GM18867 (cell line): ENCODE data around the gene HTATIP2.
"Not testable (repeated sequence)": the region's sequence is repeated elsewhere in the genome, so short reads cannot be mapped to it uniquely, and the experiment has no call there.

Experiments used
- ATAC-seq: cut with Tn5 transposase; IDR thresholded peaks from one replicate; pipeline ENCODE4 v1.9.1; 2021; ENCODE audit warnings: mild to moderate bottlenecking, moderate library complexity; ENCODE audit not compliant: unreplicated experiment

Gene HTATIP2

DNA sequence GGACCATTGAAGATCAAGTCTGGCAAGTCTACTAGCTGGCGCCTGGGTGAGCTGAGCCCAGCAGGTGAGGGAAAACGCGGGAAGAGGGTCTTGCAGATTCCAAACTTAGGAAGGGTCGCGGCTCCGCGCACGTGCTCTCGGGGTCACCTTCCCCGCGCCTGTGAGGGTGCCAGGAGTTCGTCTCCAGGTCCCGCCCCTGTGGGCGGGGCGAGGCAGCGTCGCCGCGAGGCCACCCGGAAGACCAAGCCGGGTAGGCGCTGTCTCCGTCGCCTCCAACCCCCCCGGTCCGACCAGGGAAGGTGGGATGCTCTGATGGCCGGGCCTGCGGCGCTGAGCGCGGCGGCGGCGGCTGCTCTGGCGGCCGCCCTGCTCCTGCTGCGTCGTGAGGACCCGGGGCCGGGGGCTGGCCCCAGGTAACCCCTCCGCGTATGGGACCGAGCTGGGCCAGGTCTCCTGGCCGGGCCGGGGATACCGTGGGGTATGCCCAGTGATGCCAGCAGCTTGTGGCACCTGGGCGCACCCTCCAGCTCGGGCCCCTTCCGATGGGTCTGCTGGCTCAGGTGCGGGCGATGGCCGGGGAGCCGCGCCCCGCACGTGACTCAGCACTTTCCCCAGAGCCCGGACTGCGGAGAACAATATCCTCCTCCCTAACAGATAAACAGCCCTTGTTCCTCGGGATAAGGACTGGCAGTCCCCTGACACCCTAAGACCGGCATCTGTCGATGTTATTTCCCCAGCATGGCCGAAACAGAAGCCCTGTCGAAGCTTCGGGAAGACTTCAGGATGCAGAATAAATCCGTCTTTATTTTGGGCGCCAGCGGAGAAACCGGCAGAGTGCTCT, at the start of gene HTATIP2:
Gene HTATIP2 (plus strand): TSS at position 215 of the 841 bp plus-strand sequence. CDS start 524 bp downstream, at position 739.
- peak; percentile 89 for ATAC-seq

DNA sequence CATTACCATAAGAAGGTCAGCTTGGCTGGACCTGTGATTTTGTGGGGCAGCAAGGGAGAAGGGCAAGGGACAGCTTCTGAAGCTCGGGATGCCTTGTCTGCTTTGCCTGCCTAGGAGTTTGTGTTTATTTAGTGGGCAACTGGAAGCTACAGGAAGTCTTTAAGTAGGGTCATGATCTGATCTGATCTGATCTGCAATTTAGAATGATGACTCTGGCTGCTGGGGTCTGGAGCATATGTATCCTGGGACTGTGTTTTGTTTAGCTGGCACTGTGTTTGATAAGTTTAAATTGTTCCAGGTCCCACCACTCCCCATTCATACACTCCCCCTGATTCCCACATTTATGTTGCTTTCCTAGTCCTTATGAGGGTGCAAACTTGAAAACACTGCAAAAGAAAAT, 47.7 kb upstream of the HTATIP2 start:
- ATAC-seq = no peak

DNA sequence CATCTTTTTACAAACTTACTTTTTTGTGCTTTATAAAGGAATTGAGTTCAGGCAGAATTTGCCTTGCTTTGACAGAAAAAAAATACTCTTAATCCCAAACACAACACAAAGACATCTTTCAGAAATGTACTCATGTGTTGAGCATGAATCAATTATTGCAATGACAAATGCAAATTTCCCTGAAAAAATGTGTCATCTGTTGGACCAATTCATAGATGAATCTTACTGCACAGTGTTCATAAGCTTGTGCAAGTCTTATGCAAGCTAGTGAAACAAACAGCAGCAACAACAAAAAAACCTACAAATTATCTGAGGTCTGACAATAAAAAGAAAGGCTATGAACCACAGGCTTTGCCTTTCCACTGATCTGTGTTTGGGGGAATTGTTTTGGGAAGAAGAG, 42.3 kb upstream of the HTATIP2 start:
- ATAC-seq = no peak

DNA sequence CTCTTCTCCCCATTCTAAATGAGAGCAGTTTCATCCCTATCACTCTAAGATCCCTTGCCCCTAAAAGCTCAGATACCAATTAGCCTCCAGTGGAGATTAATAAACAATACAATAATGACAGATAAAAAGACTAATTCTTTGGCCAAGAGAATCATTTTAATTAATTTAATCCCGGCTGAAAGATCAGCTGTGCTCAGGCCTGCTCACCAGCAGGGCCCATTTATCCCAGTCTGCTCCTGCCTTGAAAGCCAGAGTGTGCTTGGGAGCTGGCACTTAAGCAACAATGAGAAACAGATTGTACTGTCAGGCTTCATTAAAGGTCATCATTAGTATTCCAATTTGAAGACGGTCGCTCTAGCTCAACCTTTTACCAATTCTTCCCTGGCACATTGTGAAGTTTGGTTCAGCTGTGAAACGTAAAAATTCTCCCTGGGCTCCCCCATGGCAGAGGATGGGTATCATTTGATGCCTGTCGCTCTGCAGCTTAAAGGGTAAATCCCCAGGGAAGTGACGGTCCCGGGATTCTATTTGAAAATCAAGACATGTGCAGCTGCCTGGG, 36.1 kb upstream of the HTATIP2 start:
- ATAC-seq = no peak

DNA sequence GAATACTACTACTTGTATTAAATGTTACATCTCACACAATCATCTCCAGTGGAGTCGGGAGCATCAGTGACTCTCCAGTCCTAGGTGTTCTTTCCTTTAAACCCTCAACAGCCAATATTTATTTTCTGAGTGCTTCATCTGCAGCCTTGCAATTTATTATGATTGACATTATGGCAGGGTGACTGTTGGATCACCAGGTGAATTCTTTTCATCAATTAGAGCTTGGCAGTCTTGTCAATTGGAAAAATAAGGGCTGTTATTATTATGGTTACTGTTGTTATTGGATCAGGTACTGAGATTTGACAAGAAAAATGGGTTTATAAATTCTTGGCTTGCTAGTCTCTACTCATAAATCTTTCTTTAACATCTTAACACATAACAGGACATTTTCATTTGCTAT, 27.5 kb upstream of the HTATIP2 start:
- ATAC-seq = no peak

DNA sequence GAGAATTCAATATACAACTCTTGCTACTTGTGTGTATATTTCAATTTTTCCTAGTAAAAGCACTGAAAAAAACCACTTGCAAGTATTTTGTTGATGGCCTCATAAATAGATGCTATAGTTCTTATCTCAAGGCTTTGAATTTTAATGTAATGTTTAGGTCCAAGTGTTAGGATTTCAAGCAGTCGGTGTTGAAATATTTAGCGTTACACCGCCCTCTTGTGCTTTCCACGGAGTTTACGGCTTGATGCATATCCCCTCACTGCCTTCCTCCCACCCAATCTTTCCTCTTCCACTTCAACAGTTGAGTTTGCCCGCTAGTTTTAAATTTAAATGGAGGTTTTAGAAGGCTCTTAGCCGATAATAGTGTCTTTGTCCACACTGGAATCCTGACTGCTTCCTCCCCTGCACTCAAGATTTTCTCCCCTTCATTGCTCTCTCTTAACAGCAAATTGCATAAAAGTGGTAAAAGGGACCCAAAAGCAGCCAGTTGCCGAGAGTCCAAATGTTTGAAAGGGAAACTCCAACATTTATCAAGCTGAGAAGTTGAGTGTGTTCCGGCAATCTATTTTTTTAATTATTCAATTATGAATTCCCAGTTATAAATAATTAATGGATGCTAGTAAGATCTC, 25.9 kb upstream of the HTATIP2 start:
- ATAC-seq = no peak

DNA sequence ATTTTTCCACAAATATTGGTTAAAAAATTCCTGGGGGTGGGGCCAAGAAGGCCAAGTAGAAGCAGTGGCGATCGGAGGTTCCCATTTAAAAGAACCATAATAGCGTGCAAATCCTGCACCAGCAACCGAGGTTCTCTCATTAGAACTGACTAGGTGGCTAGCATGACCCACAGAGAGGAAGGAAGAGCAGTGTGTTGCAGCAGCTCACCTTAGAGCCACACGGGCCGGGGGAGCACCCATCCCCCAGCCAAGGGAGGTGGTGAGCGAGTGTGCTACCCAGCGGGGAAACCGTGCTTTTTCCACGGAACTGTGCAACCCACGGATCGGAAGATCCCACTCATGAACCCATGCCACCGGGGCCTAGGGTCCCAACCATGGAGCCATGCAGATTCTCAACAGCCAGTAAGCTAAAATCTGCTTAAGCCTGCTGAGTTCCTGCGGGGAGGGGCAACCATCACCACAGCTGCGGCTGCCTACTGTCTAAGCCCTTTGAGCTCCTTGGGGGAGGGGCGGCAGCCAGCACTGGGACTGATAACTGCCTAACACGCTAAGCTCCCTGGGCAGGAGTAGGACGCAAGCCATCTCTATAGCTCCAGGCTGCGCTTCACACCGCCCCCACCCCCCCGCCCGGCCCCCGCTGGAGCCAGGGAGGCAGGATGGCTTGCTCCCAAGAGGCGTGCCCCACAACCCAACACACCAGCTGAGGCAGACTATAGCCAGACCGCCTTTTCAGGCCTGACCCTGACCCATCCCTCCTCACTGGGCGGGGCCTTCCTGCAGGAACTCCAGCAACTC, 21.0 kb upstream of the HTATIP2 start:
- ATAC-seq = no peak

DNA sequence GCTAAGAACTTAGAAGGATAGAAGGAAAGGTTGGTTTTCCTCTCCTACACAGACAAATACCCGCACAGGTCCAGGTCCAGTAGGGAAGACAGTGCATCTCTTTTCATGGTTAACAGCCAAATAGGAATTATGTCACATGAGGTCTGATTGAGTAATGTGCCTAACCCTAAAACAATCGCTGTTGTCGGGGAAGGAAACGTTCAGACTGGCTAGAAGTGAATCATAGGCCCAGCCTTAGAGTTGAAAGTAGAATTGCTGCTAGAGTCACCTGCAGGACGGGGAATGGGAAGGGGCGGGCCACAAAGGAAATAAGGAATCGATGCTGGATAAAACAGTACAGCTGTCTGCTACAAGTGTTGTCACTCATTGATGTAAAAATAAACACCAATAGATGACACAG, 12.4 kb upstream of the HTATIP2 start:
- no peak for ATAC-seq

DNA sequence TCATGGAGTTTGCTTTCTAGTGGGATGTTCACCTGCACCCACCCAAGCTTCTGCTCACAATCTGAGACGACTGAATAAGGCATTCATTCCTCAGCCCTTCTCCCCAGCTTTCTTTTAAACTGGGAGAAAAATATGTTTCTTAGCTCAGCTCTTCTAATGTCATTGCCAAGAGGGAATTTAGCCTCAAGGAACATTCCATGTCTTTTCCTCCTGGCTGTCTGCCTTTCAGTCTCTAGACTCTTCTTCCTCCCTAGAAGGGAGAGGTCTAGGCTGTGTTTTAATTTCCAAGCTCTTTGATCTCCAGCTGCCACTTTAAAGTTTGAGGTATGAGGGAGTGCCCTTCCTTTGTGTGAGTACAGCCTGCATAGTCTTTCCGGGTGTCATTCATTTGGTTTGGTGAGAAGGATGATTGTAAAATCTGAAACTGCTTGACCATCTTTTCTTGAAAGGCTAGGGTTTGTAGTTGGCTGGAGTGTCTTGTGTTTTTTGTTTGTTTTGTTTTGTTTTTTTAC, 11.7 kb upstream of the HTATIP2 start:
- no peak for ATAC-seq

DNA sequence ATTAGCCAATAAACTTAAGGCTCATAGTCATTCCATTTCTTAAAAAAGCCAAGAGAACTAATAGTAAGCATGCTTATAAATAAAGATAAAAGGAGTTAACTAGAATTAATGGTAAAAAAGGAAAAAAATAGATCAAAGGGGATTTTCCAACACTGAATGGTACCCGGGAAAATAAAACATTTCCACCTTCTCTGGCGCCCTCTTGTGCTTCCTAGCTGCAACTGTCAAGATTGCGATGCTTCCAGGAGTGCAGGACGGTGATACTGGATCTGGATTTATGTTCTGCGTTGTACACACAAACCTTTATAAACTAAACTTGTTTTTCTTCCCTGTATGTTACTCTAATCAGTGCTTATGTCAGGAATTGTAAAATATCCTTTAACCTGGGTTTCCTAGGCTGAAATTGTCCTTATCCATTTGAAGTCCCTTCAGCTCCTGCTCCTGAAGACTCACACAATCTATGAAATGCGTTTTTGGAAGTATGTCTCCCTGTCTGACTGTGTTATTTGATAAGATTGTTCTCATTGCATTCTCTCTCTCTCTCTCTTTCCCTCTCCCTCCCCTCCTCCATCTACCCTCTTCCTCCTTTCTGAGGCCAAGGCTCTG, 9.6 kb upstream of the HTATIP2 start:
- peak; percentile 41 for ATAC-seq

DNA sequence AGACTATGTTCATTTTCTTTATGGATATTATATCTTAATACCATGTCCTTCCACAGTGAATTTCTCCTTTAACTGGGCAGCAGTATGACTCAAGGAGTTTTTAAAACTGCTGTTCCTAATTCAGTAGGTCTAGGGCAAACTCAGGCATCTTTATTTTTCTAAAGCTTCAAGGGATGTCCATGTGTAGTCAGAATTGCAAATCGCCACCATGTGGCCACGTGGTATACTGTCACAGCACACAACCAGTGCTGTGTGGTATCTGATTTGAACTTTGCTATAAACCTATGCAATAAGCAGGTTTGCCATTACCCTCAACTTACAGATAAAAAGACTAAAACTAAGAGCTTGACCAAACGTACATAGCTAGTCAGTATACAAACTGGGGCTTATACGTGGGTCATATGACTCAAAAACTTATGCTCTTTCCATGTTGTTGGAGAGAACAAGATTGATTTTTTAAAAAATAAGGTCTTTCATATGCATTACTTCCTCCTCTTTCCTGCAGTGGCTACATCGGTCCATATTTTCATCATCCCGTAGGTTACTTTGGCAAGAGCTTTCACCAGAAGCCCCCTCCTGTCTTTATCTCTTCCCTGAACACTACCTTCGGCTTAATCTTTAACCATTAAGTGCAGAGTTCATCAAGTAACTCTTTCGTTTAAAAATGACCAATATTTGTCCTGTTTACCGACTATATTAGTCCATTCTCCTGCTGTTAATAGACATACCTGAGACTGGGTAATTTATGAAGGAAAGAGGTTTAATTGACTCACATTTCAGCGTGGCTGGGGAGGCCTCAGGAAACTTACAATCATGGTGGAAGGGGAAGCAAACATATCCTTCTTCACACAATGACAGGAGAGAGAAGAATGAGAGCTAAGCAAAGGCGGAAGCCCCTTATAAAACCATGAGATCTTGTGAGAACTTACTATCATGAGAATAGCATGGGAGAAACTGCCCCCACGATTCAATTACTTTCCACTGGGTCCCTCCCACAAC, 8.0 kb upstream of the HTATIP2 start:
- ATAC-seq = peak; percentile 90

DNA sequence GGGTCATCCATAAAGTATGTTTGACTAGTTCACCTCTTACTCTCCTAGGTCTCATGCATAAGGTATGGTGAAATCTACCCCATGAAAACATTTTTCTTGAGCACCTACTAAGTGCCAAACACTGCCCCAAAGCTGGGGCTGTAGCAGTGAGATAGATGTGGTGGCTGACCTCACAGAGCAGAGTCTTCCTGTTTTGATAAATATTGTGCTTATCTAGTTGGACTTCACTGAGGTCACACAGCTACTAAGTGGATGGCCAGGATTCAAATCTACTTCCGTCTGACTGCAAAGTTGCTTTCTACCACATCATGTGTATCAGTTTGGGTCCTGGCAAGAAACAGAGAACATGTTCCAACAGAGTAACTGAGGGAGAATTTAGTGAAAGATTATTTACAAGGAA, 6.4 kb upstream of the HTATIP2 start:
- no peak for ATAC-seq

DNA sequence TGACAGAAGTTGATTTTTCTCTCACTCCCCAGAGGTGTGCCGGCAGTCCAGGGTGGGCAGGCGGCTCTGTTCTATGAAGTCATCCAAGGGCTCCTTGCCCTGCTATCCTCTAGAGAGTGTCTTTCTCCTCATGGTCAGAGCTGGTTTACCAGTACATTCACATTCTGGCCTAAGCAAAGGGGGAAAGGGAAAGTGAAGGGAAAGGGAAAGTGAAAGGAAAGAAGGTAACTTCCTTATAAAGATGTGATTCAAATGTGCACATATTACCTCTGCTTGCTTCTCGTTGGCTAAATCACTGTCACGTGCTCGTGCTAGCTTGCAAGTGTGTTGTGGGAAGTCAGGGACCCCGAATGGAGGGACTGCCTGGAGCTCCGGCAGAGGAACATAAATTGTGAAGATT, 2.9 kb upstream of the HTATIP2 start:
- peak; percentile 62 for ATAC-seq

DNA sequence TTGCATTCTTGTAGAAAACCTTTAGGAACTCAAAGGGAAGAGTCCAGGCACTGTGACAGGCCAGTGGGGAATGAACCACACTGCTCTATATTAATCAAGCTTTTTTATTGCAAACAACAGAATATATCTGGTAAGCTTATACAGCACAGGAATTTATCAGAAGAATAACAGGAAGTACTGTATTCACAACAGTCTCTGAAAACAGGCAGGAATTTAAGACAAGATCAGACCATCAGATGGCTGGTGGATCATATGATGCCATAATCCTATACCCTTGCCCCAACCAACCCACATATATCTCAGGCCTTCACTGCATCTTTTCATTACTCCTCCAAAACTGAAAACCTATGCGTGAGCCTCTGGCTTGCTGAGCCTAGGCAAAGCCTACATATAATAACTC, 1.0 kb upstream of the HTATIP2 start:
- ATAC-seq = no peak

DNA sequence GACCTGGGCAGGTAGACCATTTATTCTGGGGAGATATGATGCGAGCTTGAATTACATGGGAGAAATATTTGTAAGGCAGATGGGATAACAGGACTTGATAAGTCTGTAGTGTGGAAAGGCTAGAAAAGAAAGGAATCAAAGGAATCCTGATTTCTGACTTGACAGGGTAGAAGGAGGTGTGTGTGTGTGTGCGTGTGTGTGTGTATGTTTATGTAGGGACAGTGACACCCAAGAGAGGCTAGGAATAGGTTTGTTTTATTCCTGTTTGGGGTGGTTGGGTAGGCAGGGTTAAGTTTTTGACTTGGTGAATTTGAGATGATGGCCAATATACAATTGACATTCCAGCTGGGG, 390 bp upstream of the HTATIP2 start:
- peak; percentile 2 for ATAC-seq

DNA sequence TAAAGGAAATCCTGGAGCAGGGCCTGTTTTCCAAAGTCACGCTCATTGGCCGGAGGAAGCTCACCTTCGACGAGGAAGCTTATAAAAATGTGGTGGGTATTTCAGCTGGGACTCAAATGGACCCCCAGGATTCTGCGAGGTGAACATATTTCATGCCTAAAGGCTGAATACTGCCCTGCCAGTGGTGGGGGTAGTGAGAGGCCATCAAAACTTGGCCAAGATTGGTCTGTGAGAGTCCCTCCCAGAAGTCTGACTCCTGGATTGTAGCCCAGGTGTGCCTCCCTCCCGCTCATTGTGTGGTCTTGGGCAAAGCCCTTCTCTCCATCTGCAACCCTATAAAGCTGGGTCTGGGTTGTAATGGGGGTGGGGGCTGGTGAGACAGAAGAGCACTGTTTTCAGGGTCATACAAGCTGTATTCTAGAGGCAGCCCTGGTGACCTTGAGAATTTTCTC, 853 bp downstream of the HTATIP2 start:
- no peak for ATAC-seq

DNA sequence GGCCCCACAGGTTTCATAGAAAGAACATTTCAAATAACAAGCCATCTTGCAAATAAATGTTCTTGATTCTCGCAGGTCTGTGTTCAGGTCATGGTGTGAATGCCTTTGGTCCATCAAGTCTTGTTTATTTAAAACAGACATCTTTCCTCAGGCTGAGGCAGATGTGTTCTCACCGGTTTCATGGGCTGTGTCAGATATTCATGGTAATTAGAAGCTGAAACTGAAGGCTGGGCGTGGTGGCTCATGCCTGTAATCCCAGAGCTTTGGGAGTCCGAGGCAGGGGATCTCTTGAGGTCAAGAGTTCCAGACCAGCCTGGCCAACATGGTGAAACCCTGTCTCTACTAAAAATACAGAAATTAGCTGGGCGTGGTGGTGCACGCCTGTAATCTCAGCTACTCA, 2.0 kb downstream of the HTATIP2 start:
- not testable (repeated sequence) for ATAC-seq

DNA sequence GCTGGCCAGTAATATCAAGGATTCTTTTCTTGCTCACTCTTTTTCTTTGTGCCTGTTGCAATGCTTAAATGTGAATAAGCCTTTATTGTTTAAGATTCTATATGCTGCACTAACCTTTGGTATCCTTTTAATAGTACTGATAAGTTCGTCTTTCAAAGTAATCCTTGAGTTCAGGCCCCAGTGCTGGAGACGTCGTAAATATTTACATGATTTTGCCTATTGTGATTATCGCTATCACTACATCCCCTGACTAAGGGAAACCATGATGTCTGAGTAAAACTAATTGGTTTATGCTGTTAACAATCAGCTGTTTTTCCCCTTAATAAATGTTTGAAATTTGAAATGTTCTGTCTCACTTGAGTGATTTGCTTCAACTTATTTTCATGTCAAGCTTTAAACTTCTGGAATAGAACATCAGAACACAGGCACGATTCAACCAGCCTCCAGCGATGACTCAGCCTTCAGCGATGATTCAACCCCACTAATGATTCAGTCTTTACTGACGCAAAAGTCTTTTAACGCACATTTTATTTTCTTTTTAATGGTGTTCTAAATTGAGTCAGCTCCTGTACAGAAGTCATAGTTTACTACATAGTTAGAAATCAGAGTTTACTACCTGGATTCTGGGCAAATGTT, 3.9 kb downstream of the HTATIP2 start:
- ATAC-seq = no peak

DNA sequence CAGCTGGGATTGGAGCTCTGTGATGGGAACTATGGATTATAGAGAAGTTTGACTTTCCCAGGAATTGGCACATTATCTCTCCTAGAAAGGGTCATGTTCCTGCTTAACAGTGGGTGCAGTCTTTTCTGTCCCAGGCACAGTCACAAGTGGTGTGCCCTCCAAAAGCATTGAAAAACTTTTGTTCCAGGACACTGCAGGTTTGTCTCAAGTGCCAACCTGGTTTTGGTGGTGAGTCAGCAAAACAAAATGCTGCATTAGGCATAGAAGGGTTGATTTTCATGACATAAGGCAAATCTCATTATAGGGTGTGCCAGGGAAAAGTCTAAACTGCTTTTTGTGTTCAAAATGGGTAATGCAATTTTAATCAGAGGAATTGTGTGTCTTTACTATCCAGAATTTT, 4.9 kb downstream of the HTATIP2 start:
- ATAC-seq = no peak
